HG03025 (cell line): ENCODE results near the gene CCDC39.
A peak's percentile ranks its signal among the peaks of the same experiment; 100 is the strongest.
"Not testable (repeated sequence)": the region's sequence is repeated elsewhere in the genome, so short reads cannot be mapped to it uniquely, and the experiment has no call there.

Experiments used
- ATAC-seq: cut with Tn5 transposase; IDR thresholded peaks from one replicate; pipeline ENCODE4 v1.9.1; 2021; ENCODE audit warnings: mild to moderate bottlenecking, moderate library complexity; ENCODE audit not compliant: unreplicated experiment, low FRiP score

Gene CCDC39

GRCh38 chr3:180626844-180627243 is 52.4 kb downstream of the CCDC39 start:
- ATAC-seq = peak; percentile 97

- ATAC-seq = no peak
Measured at GRCh38 chr3:180624714-180625113, 54.6 kb downstream of the CCDC39 start.

- ATAC-seq = no peak
Measured at GRCh38 chr3:180619723-180620122, 59.6 kb downstream of the CCDC39 start.

GRCh38 chr3:180618563-180618962 is 60.7 kb downstream of the CCDC39 start:
- ATAC-seq = not testable (repeated sequence)

- no peak for ATAC-seq
Measured at GRCh38 chr3:180617049-180617448, 62.2 kb downstream of the CCDC39 start.

DNA sequence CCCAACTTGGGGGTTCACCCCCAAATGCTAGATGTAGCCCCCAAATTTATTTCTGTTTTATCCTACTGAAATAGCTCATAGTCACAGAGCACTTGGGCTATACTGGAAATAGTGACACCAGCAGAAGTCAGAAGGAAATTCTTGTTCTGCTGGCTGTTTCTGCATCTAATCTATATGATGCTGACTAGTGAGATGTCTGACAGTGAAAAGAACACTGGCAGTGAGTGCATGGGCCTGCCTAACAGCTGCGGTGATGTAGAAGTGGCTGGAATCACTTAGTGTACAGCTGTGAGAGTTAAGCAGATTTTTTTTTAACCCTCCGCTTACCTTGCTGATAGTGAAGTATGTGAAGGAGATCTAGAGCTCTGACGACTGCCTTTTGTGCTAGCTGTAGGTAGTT is 63.3 kb downstream of the CCDC39 start:
- no peak for ATAC-seq

GRCh38 chr3:180612364-180612763 is 66.9 kb downstream of the CCDC39 start:
- ATAC-seq = no peak

- no peak for ATAC-seq
Measured at GRCh38 chr3:180611006-180611405, 68.3 kb downstream of the CCDC39 start.

DNA sequence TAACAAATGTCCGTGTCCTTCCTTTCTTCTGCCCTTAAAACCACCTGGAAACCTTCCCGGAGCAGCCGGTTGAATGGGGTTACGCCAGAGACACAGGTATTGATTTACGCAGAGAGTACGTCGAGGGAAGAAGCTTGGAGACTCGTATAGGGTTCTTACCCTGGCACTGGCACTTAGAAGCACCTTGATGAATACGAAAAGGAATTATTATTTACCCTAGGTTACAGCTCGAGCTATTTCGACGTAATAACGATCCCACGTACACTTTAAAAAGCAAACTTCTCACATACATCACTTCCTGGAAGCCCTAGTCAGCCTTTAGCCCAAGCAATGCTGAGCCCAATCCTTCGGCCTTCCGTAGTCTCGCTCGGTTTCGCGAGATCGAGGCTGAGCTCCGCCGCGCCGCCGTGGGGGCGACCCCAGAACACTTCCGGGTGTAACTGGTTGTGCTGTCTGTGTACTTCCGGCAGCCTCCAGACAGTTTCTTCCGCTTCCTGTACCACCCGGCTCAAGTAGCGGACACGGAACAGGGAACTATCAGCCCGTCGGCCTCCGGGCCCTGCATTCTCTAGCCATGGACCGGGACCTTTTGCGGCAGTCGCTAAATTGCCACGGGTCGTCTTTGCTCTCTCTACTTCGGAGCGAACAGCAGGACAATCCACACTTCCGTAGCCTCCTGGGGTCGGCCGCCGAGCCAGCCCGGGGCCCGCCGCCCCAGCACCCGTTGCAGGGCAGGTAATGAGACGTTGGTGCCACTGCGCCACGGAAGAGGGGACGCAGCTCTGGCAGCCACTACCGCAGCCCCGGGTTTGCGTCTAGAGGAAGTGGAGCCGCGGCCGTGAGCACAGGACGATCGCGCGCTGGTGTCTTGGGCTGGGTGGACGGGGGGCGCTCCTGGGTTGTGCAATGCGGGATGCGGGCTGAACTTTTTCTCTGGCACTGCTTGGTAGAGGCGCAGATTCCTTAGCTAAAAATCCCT is 77.3 kb downstream of the CCDC39 start, which contains the start of gene TTC14:
TSS of gene TTC14 (plus strand) at position 476 of the 979 bp plus-strand sequence. CDS start at position 575, 99 bp downstream.
- peak; percentile 99 for ATAC-seq

DNA sequence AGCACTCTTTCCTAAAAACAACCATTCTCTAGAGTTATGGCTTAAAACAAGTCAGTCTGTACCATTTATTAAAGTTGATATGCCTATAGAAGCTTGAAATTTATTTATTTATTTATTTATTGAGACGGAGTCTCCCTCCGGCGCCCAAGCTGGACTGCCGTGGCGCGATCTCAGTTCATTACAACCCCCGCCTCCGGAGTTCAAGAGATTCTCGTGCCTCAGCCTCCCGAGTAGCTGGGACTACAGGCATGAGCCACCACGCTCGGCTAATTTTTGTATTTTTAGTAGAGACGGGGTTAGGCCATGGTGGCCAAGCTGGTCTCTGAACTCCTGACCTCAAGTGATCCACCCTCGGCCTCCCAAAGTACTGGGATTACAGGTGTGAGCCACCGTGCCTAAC is 78.8 kb downstream of the CCDC39 start:
- no peak for ATAC-seq

DNA sequence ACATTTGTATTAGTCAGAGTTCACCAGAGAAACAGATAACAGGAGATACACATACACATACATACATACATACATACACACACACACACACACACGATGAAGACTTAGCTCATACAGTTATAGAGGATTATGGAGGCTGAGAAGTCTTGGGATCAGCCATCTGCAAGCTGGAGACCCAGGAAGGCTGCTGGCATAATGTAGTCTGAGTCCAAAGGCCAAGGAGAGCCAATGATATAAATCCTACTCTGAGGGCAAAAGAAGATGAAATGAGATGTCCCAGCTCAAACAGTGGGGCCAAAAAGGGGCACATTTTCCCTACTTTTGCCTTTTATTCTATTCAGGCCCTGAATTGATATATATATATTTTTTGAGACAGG is 83.7 kb downstream of the CCDC39 start:
- ATAC-seq = no peak

GRCh38 chr3:180594631-180595558 is 84.4 kb downstream of the CCDC39 start:
- peak; percentile 57 for ATAC-seq

DNA sequence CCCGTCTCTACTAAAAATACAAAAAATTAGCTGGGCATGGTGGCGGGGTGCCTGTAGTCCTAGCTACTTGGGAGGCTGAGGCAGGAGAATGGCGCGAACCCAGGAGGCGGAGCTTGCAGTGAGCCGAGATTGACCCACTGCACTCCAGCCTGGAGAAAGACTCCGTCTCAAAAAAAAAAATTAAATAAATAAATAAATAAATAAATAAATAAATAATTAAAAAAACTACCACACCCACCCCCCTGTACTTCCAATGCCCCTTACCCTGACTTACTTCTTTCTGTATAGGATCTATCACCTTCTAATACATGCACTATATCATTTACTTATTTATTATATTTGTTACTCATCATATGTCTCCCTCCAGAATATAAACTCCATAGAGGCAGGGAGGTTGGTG is 85.7 kb downstream of the CCDC39 start:
- not testable (repeated sequence) for ATAC-seq

DNA sequence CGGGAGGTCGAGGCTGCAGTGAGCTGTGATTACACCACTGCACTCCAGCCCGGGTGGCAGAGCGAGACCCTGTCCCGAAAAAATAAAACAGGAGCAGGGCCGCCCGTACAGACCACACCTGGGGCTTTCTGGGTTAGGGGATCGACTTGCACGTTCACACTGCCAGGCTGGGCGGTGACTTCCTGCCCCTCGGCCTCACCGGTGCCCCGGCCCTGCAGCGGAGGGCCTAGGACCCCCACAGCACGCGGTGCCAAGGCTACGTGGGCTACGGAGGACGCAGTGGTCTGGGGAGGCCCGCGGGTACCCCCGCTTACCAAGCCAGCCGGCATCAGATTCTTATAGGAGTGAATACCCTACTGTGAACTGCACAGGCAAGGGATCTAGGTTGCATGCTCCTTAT is 88.9 kb downstream of the CCDC39 start:
- ATAC-seq = no peak

GRCh38 chr3:180580934-180581333 is 98.4 kb downstream of the CCDC39 start:
- no peak for ATAC-seq

DNA sequence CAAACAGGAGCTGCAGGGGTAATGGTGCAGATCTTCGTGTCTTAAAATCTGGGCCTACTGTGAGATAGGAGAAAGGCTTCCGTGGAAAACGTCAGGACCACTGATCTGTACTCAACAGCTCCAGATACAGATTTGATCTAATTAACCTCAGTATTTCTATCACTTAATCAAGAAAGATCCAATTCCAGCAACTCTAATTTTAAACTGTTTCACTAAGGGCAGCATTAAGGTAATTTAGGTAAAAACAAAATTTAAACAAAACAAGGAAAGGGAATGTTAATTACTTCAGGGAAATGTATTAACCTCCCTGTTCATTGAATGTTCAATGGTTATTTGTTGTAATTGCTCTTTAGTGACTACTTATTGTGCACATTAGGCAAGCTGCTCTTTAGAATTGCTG is 103.7 kb downstream of the CCDC39 start:
- ATAC-seq = no peak

DNA sequence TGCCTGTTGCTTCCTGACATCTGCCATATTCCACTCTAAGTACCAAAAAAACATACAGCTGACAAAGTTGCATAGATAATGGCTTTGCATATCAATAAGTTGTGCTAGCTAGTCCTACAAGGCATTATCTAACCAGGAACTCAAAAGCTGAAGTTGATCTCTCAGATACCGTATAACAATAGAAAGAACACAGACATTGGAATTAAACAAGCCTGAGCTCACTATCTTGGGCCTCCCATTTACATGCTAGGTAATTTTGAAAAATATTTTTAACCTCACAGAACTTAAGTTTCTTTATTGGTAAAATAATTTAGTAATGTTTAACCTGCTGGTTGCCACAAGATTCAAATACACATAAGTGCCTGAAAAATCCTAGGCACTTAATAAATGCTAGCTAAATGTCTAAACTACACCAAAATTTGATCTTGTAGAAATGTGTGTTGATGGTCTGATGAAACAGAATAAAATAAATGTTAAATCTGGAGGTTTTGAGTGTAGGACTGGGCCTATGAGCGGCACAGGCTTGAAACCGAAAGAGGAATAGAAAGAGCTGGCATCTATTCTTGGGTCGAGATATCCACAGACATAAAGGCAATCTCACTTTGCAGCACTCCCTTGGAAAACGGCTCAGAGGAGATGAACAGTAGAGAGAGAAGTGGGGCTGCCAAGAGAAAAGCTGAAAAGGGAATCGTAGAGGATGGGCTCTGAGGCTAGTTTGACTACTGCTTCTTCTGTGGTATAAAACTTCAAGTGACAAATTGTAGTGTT is 107.3 kb downstream of the CCDC39 start:
- ATAC-seq = peak; percentile 79

DNA sequence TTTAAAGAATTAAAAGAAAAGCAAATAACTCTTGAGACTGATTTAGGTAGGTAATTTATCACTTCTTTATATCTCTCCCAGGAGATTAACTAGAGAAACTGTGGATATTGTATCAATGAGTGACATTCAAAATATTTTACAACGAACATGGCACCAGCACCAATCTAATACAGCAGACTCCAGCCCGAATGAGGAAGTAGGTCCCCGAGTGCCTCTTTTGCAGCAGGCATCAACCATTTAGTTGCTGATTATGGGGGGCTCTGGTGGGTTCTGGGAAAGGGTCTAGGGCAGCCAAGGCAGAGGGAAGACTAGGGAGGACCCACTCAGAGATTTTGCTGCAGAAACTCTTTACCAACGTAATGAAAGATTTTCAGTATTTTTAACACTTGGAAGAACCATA is 109.1 kb downstream of the CCDC39 start:
- ATAC-seq = no peak

GRCh38 chr3:180564676-180565075 is 114.6 kb downstream of the CCDC39 start:
- ATAC-seq = no peak
